Pancreas (tissue), 10 donors: ENCODE results near the gene CCDC88B. TPM values are rescaled to one million over a fixed set of nuclear protein-coding genes. Genes with fewer than 3 reads are reported as not detected.
"Not testable (repeated sequence)": the region's sequence is repeated elsewhere in the genome, so short reads cannot be mapped to it uniquely, and the experiment has no call there.

Source experiments
- ATAC-seq, 4 donors: fragments of 200-7000 bp; cut with Tn5 transposase; one replicate each; pipeline versions ENCODE4 v1.8.0 to v1.9.1; 2020; ENCODE audit warnings: mild to moderate bottlenecking in 4 of 4, moderate library complexity in 4 of 4
- DNase-seq, 6 donors: peaks; one replicate each; pipeline ENCODE4 v3.0.0-alpha.2; 2020
- FAIRE-seq: peaks from 2 replicates; lab custom pipeline; 2012; peaks lifted over from hg19 to GRCh38; lab: Jason Lieb, UNC
- H3K27ac ChIP-seq, 4 donors: fragments of 200-600 bp; sonication (generic); 1 replicate in 3 of 4; 2 replicates in 1 of 4; pipeline versions ENCODE4 v1.5.0 to v1.8.0; 2020
- H3K27me3 ChIP-seq, 4 donors: fragments of 200-600 bp; one replicate each; pipeline ENCODE4 v1.8.0; 2021
- H3K36me3 ChIP-seq, 3 donors: fragments of 200-600 bp; sonication (generic) in 1 of 3; one replicate each; pipeline versions ENCODE4 v1.5.0 to v1.8.0; 2020 to 2021
- H3K4me1 ChIP-seq, 3 donors: fragments of 200-600 bp; one replicate each; pipeline ENCODE4 v1.8.0; 2021
- H3K4me3 ChIP-seq, 4 donors: fragments of 200-600 bp; sonication (generic) in 2 of 4; one replicate each; pipeline versions ENCODE4 v1.5.0 to v1.8.0; 2020 to 2021
- H3K9me3 ChIP-seq, 4 donors: fragments of 200-600 bp; one replicate each; pipeline ENCODE4 v1.8.0; 2021
- CTCF ChIP-seq, 4 donors: fragments of 200-600 bp; sonication (generic) in 3 of 4; IDR thresholded peaks; one replicate each; pipeline versions ENCODE4 v1.5.0 to v1.8.0; 2021; ENCODE audit warnings: antibody characterized with exemption in 4 of 4
- WGBS, 2 donors: extraction: QIAGEN DNeasy Blood & Tissue Kit; methylation state at CpG; one replicate each; pipeline ENCODE4 v1.1.7; 2013; 5-methylcytosine and 5-hydroxymethylcytosine counted together
- intact Hi-C, 3 donors: fragments of 100-400 bp; cut with DNase I; formaldehyde crosslinking; loops; one replicate each; pipeline versions ENCODE4 v1.11.1 to v1.14.2; 2022
- polyA plus RNA-seq, 2 donors: library from polyadenylated mRNA; stranded (reverse); fragments of 200-250 nt; gene quantifications; one replicate each; pipeline ENCODE4 v1.2.3, GENCODE V29; 2013
- total RNA-seq, 6 donors: library from RNA; stranded (reverse); fragmentation: NEBNext Ultra II Directional in 4 of 6; extraction: Animal tissue kit (Norgen Biotek cat#: 25700) in 4 of 6; gene quantifications; one replicate each; pipeline versions ENCODE4 v1.2.1 to v1.2.4, GENCODE V29; 2021 to 2023
- donor health status: healthy with polysubstance abuse.
- donor health status: DM: no; HTN: no; CAD: no; lungs with moderate emphysema.
- donor health status: DM: no; HTN: no; CAD: no.
- donor health status: control.
- donor health status: control.
- donor health status: Bipolar disorder and iron deficiency.
- donor health status: DM: yes; HTN: yes; CAD: no.
- donor health status: DM: no; HTN: no; CAD: no.
- donor health status: DM: no; HTN: no; CAD: no.
- donor health status: DM: yes; HTN: yes; CAD: no.

Gene CCDC88B
- total and polyA plus RNA-seq, 8 donors: 3.0 to 50.0 (median 6.4) TPM

- no peak overlapping the region for H3K27ac ChIP-seq
- H3K4me1 ChIP-seq: peaks cover 0 to 7% (median 4%) of the 10 kb centered on the region in 3 donors
- no peak for TF ChIP-seq CTCF (IDR thresholded peaks at IDR 0.05)
- no peaks in the 10 kb centered on the region for H3K27me3 ChIP-seq
- ATAC-seq: no peak
- H3K4me3 ChIP-seq: no peak overlapping the region
- no peaks in the 10 kb centered on the region for H3K9me3 ChIP-seq
- WGBS, 2 donors: 89 to 93% methylated on average over 10 of the region's 10 CpGs
- DNase-seq: peak in 1 of 6 donors; percentile 19
- intact Hi-C loops: no loop called here
- no peak for FAIRE-seq
- peaks cover 0 to 16% (median 10%) of the 10 kb centered on the region in 3 donors for H3K36me3 ChIP-seq
Observed at GRCh38 chr11:64312947-64313346, 27.1 kb upstream of the CCDC88B start.

GRCh38 chr11:64313491-64314145, 26.4 kb upstream of the CCDC88B start:
- TF ChIP-seq CTCF (IDR thresholded peaks at IDR 0.05): no peak
- WGBS, 2 donors: 79% methylated on average over 17 to 18 of the region's 18 CpGs
- peaks cover 0 to 7% (median 4%) of the 10 kb centered on the region in 3 donors for H3K4me1 ChIP-seq
- H3K4me3 ChIP-seq: no peak overlapping the region
- no peak overlapping the region for H3K27ac ChIP-seq
- no peak for FAIRE-seq
- H3K36me3 ChIP-seq: peaks cover 0 to 16% (median 10%) of the 10 kb centered on the region in 3 donors
- intact Hi-C loops: no loop called here
- H3K9me3 ChIP-seq: no peaks in the 10 kb centered on the region
- no peak for ATAC-seq
- DNase-seq: peak in 4 of 6 donors; percentile 29 to 79 (median 56)
- H3K27me3 ChIP-seq: no peaks in the 10 kb centered on the region

- FAIRE-seq: no peak
- Histone ChIP-seq H3K36me3 (peaks cover 0 to 16% (median 10%) of the 10 kb centered on the region in 3 donors), H3K4me3 (no peak overlapping the region), H3K27me3 (no peaks in the 10 kb centered on the region), H3K27ac (peak overlapping the region in 1 of 4 donors; percentile 14), H3K4me1 (peaks cover 4 to 9% (median 7%) of the 10 kb centered on the region in 3 donors), H3K9me3 (no peaks in the 10 kb centered on the region)
- 83 to 84% methylated on average over 19 of the region's 19 CpGs for WGBS, 2 donors
- no peak for TF ChIP-seq CTCF (IDR thresholded peaks at IDR 0.05)
- intact Hi-C loops: no loop called here
- ATAC-seq: no peak
- DNase-seq: peak in 1 of 6 donors; percentile 75
Observed at GRCh38 chr11:64314146-64314804, 25.7 kb upstream of the CCDC88B start.

- H3K4me1 ChIP-seq: peaks cover 7 to 10% (median 7%) of the 10 kb centered on the region in 3 donors
- 88 to 93% methylated on average over 24 of the region's 24 CpGs for WGBS, 2 donors
- FAIRE-seq: no peak
Observed at GRCh38 chr11:64314805-64315561, 25.0 kb upstream of the CCDC88B start.

GRCh38 chr11:64315667-64316526, 24.1 kb upstream of the CCDC88B start:
- peak in 3 of 6 donors; percentile 37 to 72 (median 55) for DNase-seq
- H3K27ac ChIP-seq: peak overlapping the region in 2 of 4 donors; percentile 98 to 99
- peaks cover 0 to 16% (median 10%) of the 10 kb centered on the region in 3 donors for H3K36me3 ChIP-seq
- H3K27me3 ChIP-seq, intact Hi-C loops, H3K9me3 ChIP-seq, ATAC-seq, FAIRE-seq: not testable (repeated sequence)
- H3K4me1 ChIP-seq: peaks cover 7 to 10% (median 7%) of the 10 kb centered on the region in 3 donors
- WGBS, 2 donors: 72 to 81% methylated on average over 25 of the region's 25 CpGs
- peak overlapping the region in 2 of 4 donors; percentile 71 to 84 for H3K4me3 ChIP-seq

More at GRCh38 chr11:64314805-64315561, 25.0 kb upstream of the CCDC88B start:
- Histone ChIP-seq H3K27me3 (no peaks in the 10 kb centered on the region), H3K4me3 (no peak overlapping the region), H3K27ac (no peak overlapping the region), H3K36me3 (peaks cover 0 to 16% (median 10%) of the 10 kb centered on the region in 3 donors), H3K9me3 (no peaks in the 10 kb centered on the region)
- no peak for TF ChIP-seq CTCF (IDR thresholded peaks at IDR 0.05)
- no peak for ATAC-seq
- intact Hi-C loops: no loop called here
- DNase-seq: peak in 1 of 6 donors; percentile 23
